Measurements from ENCODE around the gene LPIN1. TPM values are rescaled to one million over a fixed set of nuclear protein-coding genes. Genes with fewer than 3 reads are reported as not detected.

LPIN1 gene
- total and polyA plus RNA-seq, 2 of the 13 experiments (the other 11 are each of a cell fraction or from before 2014, with no cell fraction given), result 9.7 to 19.4 TPM

GRCh38 chr2:11746807-11747459 lies 501 bp downstream of the LPIN1 start (continued):
- TF ChIP-seq, protein P1, sequence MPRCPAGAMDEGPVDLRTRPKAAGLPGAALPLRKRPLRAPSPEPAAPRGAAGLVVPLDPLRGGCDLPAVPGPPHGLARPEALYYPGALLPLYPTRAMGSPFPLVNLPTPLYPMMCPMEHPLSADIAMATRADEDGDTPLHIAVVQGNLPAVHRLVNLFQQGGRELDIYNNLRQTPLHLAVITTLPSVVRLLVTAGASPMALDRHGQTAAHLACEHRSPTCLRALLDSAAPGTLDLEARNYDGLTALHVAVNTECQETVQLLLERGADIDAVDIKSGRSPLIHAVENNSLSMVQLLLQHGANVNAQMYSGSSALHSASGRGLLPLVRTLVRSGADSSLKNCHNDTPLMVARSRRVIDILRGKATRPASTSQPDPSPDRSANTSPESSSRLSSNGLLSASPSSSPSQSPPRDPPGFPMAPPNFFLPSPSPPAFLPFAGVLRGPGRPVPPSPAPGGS (CRISPR knock-in tag; IDR thresholded peaks at IDR 0.05), result peak; percentile 39; the same call in 1 of the 2 replicates
- TF ChIP-seq NRL (CRISPR knock-in tag; IDR thresholded peaks at IDR 0.05; ENCODE audit: borderline replicate concordance) (peak; percentile 91; the same call in 1 of the 2 replicates), MTF1 (CRISPR knock-in tag; IDR thresholded peaks at IDR 0.05) (no peak), KLF13 (CRISPR knock-in tag; IDR thresholded peaks at IDR 0.05) (no peak), HHEX (CRISPR knock-in tag; IDR thresholded peaks at IDR 0.05) (no peak), MXD4 (CRISPR knock-in tag; IDR thresholded peaks at IDR 0.05) (no peak), ZFP41 (CRISPR knock-in tag; IDR thresholded peaks at IDR 0.05; ENCODE audit: borderline replicate concordance) (no peak), ZXDC (CRISPR knock-in tag; IDR thresholded peaks at IDR 0.05) (0 out of 2 replicates have a peak, but pooled peaks have one; percentile 65), PRMT3 (CRISPR knock-in tag; IDR thresholded peaks at IDR 0.05; ENCODE audit: borderline replicate concordance, low read depth) (no peak), THAP9 (CRISPR knock-in tag; IDR thresholded peaks at IDR 0.05; ENCODE audit: borderline replicate concordance) (no peak), MEIS1 (CRISPR knock-in tag; IDR thresholded peaks at IDR 0.05; ENCODE audit: borderline replicate concordance) (no peak), DNMT3B (CRISPR knock-in tag; conservative IDR thresholded peaks at IDR 0.05) (no peak), SPEN (CRISPR knock-in tag; IDR thresholded peaks at IDR 0.05; ENCODE audit: low read depth) (no peak; the same call in none of the 2 replicates), ZFY (CRISPR knock-in tag; IDR thresholded peaks at IDR 0.05) (peak; percentile 90), ZNF350 (CRISPR knock-in tag; IDR thresholded peaks at IDR 0.05; ENCODE audit: borderline replicate concordance, low read depth) (no peak), NFIC (IDR thresholded peaks at IDR 0.05; ENCODE audit: low read length) (no peak; the same call in 1 of the 2 replicates)
- TF ChIP-seq, protein P2, sequence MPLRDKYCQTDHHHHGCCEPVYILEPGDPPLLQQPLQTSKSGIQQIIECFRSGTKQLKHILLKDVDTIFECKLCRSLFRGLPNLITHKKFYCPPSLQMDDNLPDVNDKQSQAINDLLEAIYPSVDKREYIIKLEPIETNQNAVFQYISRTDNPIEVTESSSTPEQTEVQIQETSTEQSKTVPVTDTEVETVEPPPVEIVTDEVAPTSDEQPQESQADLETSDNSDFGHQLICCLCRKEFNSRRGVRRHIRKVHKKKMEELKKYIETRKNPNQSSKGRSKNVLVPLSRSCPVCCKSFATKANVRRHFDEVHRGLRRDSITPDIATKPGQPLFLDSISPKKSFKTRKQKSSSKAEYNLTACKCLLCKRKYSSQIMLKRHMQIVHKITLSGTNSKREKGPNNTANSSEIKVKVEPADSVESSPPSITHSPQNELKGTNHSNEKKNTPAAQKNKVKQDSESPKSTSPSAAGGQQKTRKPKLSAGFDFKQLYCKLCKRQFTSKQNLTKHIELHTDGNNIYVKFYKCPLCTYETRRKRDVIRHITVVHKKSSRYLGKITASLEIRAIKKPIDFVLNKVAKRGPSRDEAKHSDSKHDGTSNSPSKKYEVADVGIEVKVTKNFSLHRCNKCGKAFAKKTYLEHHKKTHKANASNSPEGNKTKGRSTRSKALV (CRISPR knock-in tag; IDR thresholded peaks at IDR 0.05), result peak; percentile 78
- TF ChIP-seq, protein P3, sequence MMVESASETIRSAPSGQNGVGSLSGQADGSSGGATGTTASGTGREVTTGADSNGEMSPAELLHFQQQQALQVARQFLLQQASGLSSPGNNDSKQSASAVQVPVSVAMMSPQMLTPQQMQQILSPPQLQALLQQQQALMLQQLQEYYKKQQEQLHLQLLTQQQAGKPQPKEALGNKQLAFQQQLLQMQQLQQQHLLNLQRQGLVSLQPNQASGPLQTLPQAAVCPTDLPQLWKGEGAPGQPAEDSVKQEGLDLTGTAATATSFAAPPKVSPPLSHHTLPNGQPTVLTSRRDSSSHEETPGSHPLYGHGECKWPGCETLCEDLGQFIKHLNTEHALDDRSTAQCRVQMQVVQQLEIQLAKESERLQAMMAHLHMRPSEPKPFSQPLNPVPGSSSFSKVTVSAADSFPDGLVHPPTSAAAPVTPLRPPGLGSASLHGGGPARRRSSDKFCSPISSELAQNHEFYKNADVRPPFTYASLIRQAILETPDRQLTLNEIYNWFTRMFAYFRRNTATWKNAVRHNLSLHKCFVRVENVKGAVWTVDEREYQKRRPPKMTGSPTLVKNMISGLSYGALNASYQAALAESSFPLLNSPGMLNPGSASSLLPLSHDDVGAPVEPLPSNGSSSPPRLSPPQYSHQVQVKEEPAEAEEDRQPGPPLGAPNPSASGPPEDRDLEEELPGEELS (CRISPR knock-in tag; IDR thresholded peaks at IDR 0.05), result peak; percentile 39; the same call in 1 of the 2 replicates
